ENCODE results near the gene KRTAP13-3.

KRTAP13-3 gene

DNA sequence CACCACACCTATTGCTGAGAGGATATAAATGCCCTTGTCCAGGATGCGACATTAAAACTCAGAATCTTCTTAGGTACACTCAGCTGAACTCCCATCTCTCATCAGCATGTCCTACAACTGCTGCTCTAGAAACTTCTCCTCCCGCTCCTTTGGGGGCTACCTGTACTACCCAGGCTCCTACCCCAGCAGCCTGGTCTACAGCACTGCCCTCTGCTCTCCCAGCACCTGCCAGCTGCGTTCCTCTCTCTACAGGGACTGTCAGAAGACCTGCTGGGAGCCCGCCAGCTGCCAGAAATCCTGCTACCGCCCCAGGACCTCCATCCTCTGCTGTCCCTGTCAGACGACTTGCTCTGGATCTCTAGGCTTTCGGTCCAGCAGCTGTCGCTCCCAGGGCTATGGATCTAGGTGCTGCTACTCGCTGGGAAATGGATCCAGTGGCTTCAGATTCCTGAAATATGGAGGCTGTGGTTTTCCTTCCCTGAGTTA, 4.5 kb upstream of the KRTAP13-3 start, which contains the start of gene KRTAP13-4:
Gene KRTAP13-4 (plus strand): TSS at position 51 of the 486 bp plus-strand sequence. CDS start 56 bp downstream, at position 107.
- no peak within 1 kb of the TSS for H3K27ac ChIP-seq (ENCODE audit: poor library complexity, severe bottlenecking)
- H3K4me3 ChIP-seq (ENCODE audit: severe bottlenecking): no peak within 1 kb of the TSS
- no peak for DNase-seq (ENCODE audit: low spot score)
- ATAC-seq (ENCODE audit: low read depth): no peak
- H3K9me3 ChIP-seq (ENCODE audit: severe bottlenecking): no peaks in the 10 kb centered on the region
- TF ChIP-seq, protein P1, sequence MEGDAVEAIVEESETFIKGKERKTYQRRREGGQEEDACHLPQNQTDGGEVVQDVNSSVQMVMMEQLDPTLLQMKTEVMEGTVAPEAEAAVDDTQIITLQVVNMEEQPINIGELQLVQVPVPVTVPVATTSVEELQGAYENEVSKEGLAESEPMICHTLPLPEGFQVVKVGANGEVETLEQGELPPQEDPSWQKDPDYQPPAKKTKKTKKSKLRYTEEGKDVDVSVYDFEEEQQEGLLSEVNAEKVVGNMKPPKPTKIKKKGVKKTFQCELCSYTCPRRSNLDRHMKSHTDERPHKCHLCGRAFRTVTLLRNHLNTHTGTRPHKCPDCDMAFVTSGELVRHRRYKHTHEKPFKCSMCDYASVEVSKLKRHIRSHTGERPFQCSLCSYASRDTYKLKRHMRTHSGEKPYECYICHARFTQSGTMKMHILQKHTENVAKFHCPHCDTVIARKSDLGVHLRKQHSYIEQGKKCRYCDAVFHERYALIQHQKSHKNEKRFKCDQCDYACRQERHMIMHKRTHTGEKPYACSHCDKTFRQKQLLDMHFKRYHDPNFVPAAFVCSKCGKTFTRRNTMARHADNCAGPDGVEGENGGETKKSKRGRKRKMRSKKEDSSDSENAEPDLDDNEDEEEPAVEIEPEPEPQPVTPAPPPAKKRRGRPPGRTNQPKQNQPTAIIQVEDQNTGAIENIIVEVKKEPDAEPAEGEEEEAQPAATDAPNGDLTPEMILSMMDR (IDR thresholded peaks at IDR 0.05; ENCODE audit: poor library complexity, severe bottlenecking): no peak
- peaks cover 20% of the 10 kb centered on the region for H3K27me3 ChIP-seq (ENCODE audit: insufficient read depth, poor library complexity, severe bottlenecking)
- no peaks in the 10 kb centered on the region for H3K4me1 ChIP-seq (ENCODE audit: insufficient read depth, poor library complexity, severe bottlenecking)
- H3K36me3 ChIP-seq (ENCODE audit: low read depth): no peaks in the 10 kb centered on the region

- no peaks in the 10 kb centered on the region for H3K36me3 ChIP-seq (ENCODE audit: low read depth)
- no peak overlapping the region for H3K27ac ChIP-seq (ENCODE audit: poor library complexity, severe bottlenecking)
- H3K4me1 ChIP-seq (ENCODE audit: insufficient read depth, poor library complexity, severe bottlenecking): no peaks in the 10 kb centered on the region
- H3K27me3 ChIP-seq (ENCODE audit: insufficient read depth, poor library complexity, severe bottlenecking): peaks cover 15% of the 10 kb centered on the region
- no peaks in the 10 kb centered on the region for H3K9me3 ChIP-seq (ENCODE audit: severe bottlenecking)
- H3K4me3 ChIP-seq (ENCODE audit: severe bottlenecking): no peak overlapping the region
- no peak for ATAC-seq (ENCODE audit: low read depth)
- no peak for DNase-seq (ENCODE audit: low spot score)
- TF ChIP-seq, protein P1 (IDR thresholded peaks at IDR 0.05; ENCODE audit: poor library complexity, severe bottlenecking): no peak
Observed at GRCh38 chr21:30426731-30427130, 1.0 kb upstream of the KRTAP13-3 start.

DNA sequence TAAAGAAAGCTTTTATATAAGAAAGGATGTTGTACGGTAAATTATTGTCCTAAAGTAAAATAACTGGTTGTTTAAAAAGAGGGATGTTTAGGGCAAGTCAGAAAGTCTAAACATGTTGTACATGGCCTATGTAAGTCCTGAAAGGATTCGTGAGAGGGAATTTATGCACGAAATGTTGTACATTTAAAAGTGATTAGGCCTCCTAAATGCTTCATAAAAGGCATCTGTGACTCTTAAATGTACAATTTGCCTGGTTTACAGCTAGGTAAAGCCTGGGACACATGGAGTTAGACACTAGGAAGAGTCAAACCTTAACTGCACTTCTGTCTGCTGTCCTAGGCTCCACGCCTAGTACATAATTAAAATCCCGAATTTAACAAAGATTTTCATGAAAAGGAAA, 9.7 kb downstream of the KRTAP13-3 start:
- Histone ChIP-seq H3K9me3 (ENCODE audit: severe bottlenecking) (no peaks in the 10 kb centered on the region), H3K36me3 (ENCODE audit: low read depth) (no peaks in the 10 kb centered on the region), H3K4me1 (ENCODE audit: insufficient read depth, poor library complexity, severe bottlenecking) (no peaks in the 10 kb centered on the region), H3K27ac (ENCODE audit: poor library complexity, severe bottlenecking) (no peak overlapping the region), H3K27me3 (ENCODE audit: insufficient read depth, poor library complexity, severe bottlenecking) (no peaks in the 10 kb centered on the region), H3K4me3 (ENCODE audit: severe bottlenecking) (no peak overlapping the region)
- TF ChIP-seq, protein P1 (IDR thresholded peaks at IDR 0.05; ENCODE audit: poor library complexity, severe bottlenecking): no peak
- ATAC-seq (ENCODE audit: low read depth) (no peak), DNase-seq (ENCODE audit: low spot score) (no peak)

GRCh38 chr21:30408782-30409494, 16.8 kb downstream of the KRTAP13-3 start:
- Histone ChIP-seq H3K9me3 (ENCODE audit: severe bottlenecking) (no peaks in the 10 kb centered on the region), H3K36me3 (ENCODE audit: low read depth) (no peaks in the 10 kb centered on the region), H3K4me3 (ENCODE audit: severe bottlenecking) (no peak overlapping the region), H3K4me1 (ENCODE audit: insufficient read depth, poor library complexity, severe bottlenecking) (no peaks in the 10 kb centered on the region), H3K27me3 (ENCODE audit: insufficient read depth, poor library complexity, severe bottlenecking) (peaks cover 10% of the 10 kb centered on the region), H3K27ac (ENCODE audit: poor library complexity, severe bottlenecking) (no peak overlapping the region)
- TF ChIP-seq, protein P1 (IDR thresholded peaks at IDR 0.05; ENCODE audit: poor library complexity, severe bottlenecking): peak; percentile 78
- ATAC-seq (ENCODE audit: low read depth) (peak; percentile 94), DNase-seq (ENCODE audit: low spot score) (peak; percentile 57)

DNA sequence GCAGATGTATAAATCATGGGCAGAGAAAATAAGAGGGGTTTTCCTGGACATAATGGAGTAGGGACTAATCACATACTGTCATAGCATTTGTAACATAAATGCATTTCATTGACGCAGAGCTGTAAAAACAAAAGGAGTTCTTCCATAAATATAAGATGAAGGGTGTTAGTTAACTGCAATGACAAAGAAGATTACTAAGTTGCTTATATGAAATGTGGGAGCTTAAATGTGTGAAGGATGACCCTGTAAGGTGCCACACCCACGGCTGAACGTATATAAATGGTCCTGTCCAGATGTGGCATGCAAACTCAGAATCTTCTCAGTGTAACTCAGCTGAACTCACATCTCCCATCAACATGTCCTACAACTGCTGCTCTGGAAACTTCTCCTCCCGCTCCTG, 30.0 kb downstream of the KRTAP13-3 start, which contains the start of gene KRTAP13-1:
Gene KRTAP13-1 (plus strand): TSS at position 301 of the 400 bp plus-strand sequence. CDS start 56 bp downstream, at position 357.
- peaks cover 14% of the 10 kb centered on the region for H3K27me3 ChIP-seq (ENCODE audit: insufficient read depth, poor library complexity, severe bottlenecking)
- H3K4me3 ChIP-seq (ENCODE audit: severe bottlenecking): no peak within 1 kb of the TSS
- H3K9me3 ChIP-seq (ENCODE audit: severe bottlenecking): no peaks in the 10 kb centered on the region
- DNase-seq (ENCODE audit: low spot score) (no peak), ATAC-seq (ENCODE audit: low read depth) (no peak)
- H3K27ac ChIP-seq (ENCODE audit: poor library complexity, severe bottlenecking): no peak within 1 kb of the TSS
- no peaks in the 10 kb centered on the region for H3K36me3 ChIP-seq (ENCODE audit: low read depth)
- TF ChIP-seq, protein P1 (IDR thresholded peaks at IDR 0.05; ENCODE audit: poor library complexity, severe bottlenecking): no peak
- H3K4me1 ChIP-seq (ENCODE audit: insufficient read depth, poor library complexity, severe bottlenecking): no peaks in the 10 kb centered on the region

All from RWPE2 (cell line).